Measurements from ENCODE around the gene GAK.

The GAK gene

DNA sequence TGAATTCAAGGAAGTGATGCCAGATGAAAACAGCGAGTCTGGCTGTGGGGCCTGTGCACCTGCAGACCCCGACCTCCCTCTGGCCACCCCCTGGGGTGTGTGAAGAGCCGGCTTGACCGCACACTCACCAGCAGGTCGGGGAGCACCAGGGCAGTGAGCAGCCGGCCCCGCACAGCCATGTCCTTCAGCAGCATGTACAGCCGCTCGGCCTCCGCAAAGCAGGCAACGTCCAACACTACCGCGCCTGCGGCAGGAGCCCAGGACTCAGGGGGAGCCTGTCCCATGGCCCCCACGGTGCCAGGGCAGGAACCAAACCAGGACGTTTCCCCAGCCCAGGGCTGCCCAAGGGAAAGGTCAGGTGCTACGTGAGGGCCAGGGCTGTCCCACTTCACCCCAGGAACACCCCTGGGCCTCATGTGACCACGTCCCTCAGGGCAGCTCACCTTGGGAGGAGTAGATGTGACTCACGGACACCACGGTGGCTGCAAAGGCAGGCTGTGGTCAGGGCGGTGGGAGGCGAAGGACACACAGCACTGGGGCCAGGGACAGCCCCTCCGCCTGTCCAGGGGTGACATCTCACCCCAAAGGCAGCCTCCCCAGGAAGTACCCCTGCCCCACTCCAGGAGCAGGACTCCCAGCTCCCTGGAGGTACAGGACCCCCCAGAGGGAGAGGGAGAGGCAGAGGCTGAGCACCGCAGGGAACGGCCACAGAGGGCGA is 33.1 kb upstream of the GAK start:
- intact Hi-C loops (cut with DNase I) = no loop called here

GRCh38 chr4:964346-965025 is 32.4 kb upstream of the GAK start:
- peak in 2 of 10 donors; percentile 23 to 62 for DNase-seq
- intact Hi-C loops (cut with DNase I) = no loop called here

More for the DNA sequence above, 33.1 kb upstream of the GAK start:
- peak in 1 of 10 donors; percentile 61 for DNase-seq

- intact Hi-C loops (cut with DNase I) = no loop called here
- peak in 3 of 10 donors; percentile 25 to 86 (median 80) for DNase-seq
Measured at GRCh38 chr4:963276-964225, 31.4 kb upstream of the GAK start.

DNA sequence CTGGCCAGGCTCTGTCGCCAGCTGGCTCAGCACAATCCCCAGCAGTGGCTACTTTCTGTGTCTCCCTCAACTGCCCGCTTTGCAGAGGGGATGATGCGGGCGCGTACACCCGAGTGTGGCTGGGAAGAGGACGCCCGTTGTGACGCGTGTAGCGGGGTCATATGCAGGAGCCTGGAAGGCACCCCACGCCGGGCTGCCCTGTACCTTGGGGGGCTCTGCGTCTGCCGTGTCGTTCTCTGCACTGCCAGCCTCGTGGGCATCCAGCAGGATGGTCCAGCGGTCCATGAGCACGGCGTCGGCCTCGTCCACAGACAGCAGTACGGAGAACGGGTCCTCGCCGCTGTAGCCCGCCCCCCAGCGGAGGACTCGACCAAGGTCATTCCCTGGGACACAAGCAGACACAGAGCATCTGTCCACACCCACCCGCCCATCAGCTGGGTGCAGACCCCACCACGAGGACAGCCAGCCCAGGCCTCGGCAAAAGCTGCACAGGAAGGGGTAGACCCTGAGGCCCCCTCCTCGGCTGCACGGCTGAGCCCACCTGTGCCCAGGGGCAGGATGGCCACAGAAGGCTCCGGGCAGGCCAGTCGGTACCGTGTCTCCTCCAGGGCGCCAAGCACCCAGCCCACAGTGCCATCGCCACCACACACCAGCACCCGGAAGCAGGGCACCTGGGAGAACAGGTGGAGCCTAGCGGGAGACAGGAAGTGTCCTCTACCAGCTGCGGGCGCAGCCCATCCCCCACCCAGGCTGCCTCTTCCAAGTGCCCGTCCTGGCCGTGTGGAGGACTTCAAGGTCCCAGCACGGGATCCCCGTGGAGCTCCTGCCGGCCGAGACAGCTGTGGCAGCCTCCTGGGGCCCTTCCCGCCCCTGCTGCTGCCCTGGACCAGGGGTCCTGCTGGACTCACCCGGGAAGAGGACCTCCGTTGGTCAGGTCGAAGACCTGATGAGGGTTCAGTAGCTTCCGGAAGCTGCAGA is 30.4 kb upstream of the GAK start:
- peak in 4 of 10 donors; percentile 25 to 84 (median 75) for DNase-seq
- intact Hi-C loops (cut with DNase I) = no loop called here

- intact Hi-C loops (cut with DNase I) = no loop called here
- DNase-seq = peak in 4 of 10 donors; percentile 27 to 83 (median 74)
Measured at GRCh38 chr4:961351-962230, 29.5 kb upstream of the GAK start.

GRCh38 chr4:960636-961350 is 28.7 kb upstream of the GAK start:
- DNase-seq = peak in 3 of 10 donors; percentile 19 to 87 (median 75)
- intact Hi-C loops (cut with DNase I) = no loop called here

DNA sequence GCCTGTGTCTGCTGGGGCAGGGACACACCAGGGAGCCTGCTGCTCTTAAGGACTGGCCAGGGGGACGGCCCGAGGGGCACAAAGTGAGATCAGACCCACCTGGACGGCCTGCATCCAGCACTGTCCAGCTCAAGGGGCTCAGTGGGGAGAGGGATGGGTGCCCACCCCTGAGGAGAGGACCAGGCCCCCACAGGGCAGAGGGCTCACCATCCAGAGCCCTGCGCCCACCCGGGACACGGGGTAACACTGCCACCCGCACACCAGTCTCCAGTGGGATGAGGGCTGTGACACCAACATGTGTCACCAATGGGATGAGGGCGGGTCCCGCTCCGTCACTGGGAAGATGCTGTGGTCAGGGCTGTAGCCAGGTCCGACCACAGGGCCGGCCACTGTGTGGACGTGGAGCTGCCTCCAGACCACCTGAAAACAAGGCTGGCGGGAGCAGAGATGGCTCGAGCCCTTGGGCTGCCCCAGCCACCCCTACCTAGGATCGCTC is 28.1 kb upstream of the GAK start:
- intact Hi-C loops (cut with DNase I) = no loop called here
- peak in 4 of 10 donors; percentile 28 to 83 (median 75) for DNase-seq

DNA sequence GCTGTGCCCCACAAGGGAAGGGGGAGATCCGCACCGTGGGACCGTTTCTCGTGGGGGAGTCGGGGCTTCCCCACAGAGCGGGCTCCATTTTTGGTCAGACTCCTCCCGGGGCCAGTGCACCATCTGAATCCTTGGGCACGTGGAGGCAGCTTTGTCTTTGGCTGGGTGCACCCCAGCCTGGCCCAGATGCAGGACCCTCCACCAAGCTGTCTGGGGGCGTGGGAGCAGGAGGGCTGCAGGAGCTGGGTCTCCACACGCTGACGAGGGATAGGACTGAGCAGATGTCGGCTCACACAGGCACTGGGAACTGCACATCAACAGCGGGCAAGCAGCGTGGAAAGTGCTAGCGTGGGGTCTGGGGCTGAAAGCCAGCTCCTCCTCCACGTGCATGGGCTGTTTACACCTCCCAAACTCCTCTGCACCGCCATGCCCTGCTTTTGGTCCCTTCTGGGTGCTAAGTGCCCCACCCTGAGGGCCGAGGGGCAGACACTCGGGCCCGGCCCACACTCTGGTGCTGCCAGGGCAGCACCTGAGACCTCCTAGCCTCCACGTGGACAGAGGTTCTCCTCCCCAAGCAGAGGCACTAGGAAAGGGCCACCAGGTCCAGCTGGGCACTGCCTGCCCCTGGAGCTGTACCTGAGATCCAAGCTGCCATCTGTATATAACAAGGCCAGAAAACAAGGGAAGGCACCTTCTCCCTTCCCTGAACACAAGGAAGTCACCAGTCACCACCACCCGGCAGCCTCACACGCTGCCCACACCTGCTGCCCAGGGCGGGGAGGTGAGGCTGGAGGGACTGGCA is 27.4 kb upstream of the GAK start:
- DNase-seq = peak in 4 of 10 donors; percentile 32 to 86 (median 73)
- intact Hi-C loops (cut with DNase I) = no loop called here

GRCh38 chr4:958696-959337 is 26.7 kb upstream of the GAK start:
- DNase-seq = peak in 2 of 10 donors; percentile 22 to 72
- intact Hi-C loops (cut with DNase I) = no loop called here

DNA sequence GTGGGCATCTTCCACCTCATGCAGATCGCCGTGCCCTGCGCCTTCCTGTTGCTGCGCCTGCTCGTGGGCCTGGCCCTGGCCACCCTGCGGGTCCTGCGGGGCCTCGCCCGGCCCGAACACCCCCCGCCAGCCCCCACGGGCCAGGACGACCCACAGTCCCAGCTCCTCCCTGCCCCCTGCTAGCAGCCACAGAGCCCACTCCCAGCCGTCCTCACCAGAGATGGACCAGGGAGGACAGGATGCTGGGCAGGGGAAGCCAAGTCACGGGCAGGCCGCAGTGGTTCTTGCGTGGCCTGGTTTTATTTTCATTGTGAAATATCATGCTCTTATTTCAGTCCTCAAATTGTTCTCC is 26.2 kb upstream of the GAK start:
- intact Hi-C loops (cut with DNase I) = no loop called here

GRCh38 chr4:957581-958313 is 25.6 kb upstream of the GAK start:
- intact Hi-C loops (cut with DNase I) = no loop called here
- peak in 5 of 10 donors; percentile 27 to 86 (median 75) for DNase-seq

More for the DNA sequence above, 26.2 kb upstream of the GAK start:
- peak in 2 of 10 donors; percentile 21 to 59 for DNase-seq

- intact Hi-C loops (cut with DNase I) = no loop called here
- DNase-seq = peak in 2 of 10 donors; percentile 74 to 82
Measured at GRCh38 chr4:957231-957580, 25.1 kb upstream of the GAK start.

DNA sequence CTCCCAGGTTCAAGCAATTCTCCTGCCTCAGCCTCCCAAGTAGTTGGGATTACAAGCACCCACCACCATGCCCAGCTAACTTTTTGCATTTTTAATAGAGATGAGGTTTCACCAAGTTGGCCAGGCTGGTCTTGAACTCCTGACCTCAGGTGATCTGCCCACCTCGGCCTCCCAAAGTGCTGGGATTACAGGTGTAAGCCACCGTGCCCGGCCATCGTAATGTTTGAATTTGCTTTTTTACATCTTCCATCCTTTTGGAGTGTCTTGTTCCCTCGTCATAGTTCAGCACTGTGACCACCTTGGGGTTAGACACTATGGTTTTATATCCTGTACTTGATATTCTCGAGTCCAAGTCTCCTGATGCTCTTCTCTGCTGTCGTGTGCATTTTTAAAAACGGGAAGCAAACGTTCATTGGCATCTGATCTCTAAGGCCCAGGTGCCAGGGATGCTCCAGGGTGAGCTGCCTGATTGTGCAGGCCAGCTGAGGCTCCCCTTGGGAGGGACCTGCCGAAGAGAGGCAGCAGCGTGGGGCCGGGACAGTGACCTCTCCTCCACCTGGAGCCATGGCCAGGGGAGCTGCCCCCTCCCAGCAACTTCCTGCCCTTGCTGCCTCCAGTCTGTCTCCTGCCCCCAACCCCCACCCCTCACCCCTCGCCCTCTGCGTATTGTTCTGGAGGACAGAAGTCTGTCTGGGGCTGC is 24.6 kb upstream of the GAK start:
- DNase-seq = peak in 2 of 10 donors; percentile 28 to 76
- intact Hi-C loops (cut with DNase I) = no loop called here

- DNase-seq = peak in 2 of 10 donors; percentile 37 to 74
- intact Hi-C loops (cut with DNase I) = no loop called here
Measured at GRCh38 chr4:955931-956381, 23.8 kb upstream of the GAK start.
